ENCODE measurements around the gene MYH7.

DNA sequence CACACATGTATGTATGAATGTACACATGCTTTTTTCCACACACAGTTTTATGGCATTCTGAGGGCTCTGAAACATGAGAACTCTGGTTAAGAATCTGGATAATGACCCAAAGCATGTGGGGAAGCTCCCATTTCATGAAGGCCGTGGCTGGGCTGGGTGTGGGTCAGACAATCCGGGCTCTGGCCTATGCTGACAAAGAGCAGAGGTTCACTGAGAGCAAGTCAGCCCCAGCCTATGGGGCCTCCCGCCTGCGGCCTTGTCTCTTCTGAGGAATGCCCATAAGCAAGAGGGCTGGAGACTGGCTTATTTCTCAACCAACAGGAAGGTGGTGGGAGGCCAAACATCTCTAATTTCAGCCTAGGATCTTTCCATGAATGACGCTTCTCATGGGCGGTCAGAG lies 35.9 kb downstream of the MYH7 start:
- TF ChIP-seq, protein P1, sequence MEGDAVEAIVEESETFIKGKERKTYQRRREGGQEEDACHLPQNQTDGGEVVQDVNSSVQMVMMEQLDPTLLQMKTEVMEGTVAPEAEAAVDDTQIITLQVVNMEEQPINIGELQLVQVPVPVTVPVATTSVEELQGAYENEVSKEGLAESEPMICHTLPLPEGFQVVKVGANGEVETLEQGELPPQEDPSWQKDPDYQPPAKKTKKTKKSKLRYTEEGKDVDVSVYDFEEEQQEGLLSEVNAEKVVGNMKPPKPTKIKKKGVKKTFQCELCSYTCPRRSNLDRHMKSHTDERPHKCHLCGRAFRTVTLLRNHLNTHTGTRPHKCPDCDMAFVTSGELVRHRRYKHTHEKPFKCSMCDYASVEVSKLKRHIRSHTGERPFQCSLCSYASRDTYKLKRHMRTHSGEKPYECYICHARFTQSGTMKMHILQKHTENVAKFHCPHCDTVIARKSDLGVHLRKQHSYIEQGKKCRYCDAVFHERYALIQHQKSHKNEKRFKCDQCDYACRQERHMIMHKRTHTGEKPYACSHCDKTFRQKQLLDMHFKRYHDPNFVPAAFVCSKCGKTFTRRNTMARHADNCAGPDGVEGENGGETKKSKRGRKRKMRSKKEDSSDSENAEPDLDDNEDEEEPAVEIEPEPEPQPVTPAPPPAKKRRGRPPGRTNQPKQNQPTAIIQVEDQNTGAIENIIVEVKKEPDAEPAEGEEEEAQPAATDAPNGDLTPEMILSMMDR (conservative IDR thresholded peaks at IDR 0.05) = no peak
- TF ChIP-seq ZFX (IDR thresholded peaks at IDR 0.05) = no peak

Data from C4-2B (cell line).